Endothelial cell (in vitro differentiated cells): ENCODE measurements around the gene FIGLA. TPM values are rescaled to one million over a fixed set of nuclear protein-coding genes. Genes with fewer than 3 reads are reported as not detected.

Source experiments
- DNase-seq: peaks from one replicate; pipeline ENCODE4 v3.0.0; 2021; ENCODE audit warnings: low spot score
- H3K27ac Mint-ChIP-seq: one replicate; pipeline ENCODE4 v1.8.0; 2021; ENCODE audit warnings: mixed read lengths, inconsistent platforms; ENCODE audit not compliant: unreplicated experiment
- H3K27me3 Mint-ChIP-seq: one replicate; pipeline ENCODE4 v1.8.0; 2021; ENCODE audit warnings: mild to moderate bottlenecking, moderate library complexity, mixed read lengths, inconsistent platforms; ENCODE audit not compliant: unreplicated experiment
- H3K36me3 Mint-ChIP-seq: one replicate; pipeline ENCODE4 v1.8.0; 2021; ENCODE audit warnings: mild to moderate bottlenecking, low read depth, mixed read lengths, inconsistent platforms; ENCODE audit not compliant: unreplicated experiment
- H3K4me1 Mint-ChIP-seq: one replicate; pipeline ENCODE4 v1.8.0; 2021; ENCODE audit warnings: mild to moderate bottlenecking, mixed read lengths, inconsistent platforms; ENCODE audit not compliant: unreplicated experiment
- H3K4me3 Mint-ChIP-seq: one replicate; pipeline ENCODE4 v1.8.0; 2021; ENCODE audit warnings: mild to moderate bottlenecking, mixed read lengths, inconsistent platforms; ENCODE audit not compliant: unreplicated experiment
- H3K9me3 Mint-ChIP-seq: one replicate; pipeline ENCODE4 v1.8.0; 2021; ENCODE audit warnings: mixed read lengths, inconsistent platforms; ENCODE audit not compliant: unreplicated experiment
- total RNA-seq: library from RNA; stranded (reverse); fragmentation: NEBNext Ultra II Directional; extraction: Animal tissue kit (Norgen Biotek cat#: 25700); gene quantifications from one replicate; pipeline ENCODE4 v1.2.1, GENCODE V29; 2021; ENCODE audit not compliant: unreplicated experiment
- TF ChIP-seq, protein P1 (sequence below): fragments of 200-600 bp; sonication (generic); IDR thresholded peaks from one replicate; pipeline ENCODE4 v1.5.0; 2021; ENCODE audit warnings: antibody characterized with exemption; ENCODE audit not compliant: unreplicated experiment

FIGLA gene
- total RNA-seq, 1 donor from 2014 or later = not detected

DNA sequence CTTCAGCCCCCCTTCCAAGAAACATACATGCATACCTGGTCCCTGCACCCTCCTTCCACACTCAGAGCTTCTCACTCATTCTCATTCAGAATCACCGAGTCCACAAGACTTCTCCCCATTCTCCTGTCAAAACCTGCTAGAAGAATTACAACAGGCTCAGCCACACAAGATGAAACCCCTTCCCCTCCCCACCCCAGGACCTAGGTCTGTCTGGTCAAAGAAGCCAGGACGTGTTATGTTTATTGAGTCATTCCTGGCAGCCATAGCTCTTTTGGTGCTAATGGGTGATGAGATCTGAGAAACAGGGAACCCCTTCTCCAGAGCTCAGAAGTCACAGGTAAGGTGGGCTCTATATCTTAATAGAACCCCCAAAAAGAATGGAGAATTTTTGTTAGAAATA, 21.0 kb downstream of the FIGLA start:
- Mint-ChIP-seq H3K27ac (no peak overlapping the region), H3K27me3 (peaks cover 2% of the 10 kb centered on the region), H3K4me3 (no peak overlapping the region)

DNA sequence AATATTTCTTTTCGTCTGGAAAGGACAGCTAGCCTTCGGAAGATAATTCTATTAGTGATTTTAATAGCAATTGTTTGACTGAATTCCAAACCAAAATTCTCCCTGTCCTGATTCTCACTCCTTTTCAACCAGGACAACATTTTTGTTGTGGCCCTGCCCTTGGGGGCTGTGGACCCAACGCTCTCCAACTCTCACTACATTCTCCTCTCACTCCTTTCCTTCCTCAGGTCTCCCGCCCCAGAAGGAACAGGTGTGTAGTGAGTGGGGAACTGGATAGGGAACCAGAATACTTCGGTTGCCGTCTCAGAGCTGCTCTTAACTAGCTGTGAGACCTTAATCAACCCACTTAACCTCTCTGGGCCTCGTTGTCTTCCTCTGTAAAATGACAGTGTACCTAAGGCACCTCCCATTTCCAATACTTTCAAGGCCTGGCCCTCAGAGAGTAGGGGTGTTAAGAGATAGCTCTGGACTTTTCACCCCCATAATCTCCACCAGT, 21.8 kb downstream of the FIGLA start:
- peak overlapping the region; percentile 61 for H3K4me3 Mint-ChIP-seq
- TF ChIP-seq, protein P1, sequence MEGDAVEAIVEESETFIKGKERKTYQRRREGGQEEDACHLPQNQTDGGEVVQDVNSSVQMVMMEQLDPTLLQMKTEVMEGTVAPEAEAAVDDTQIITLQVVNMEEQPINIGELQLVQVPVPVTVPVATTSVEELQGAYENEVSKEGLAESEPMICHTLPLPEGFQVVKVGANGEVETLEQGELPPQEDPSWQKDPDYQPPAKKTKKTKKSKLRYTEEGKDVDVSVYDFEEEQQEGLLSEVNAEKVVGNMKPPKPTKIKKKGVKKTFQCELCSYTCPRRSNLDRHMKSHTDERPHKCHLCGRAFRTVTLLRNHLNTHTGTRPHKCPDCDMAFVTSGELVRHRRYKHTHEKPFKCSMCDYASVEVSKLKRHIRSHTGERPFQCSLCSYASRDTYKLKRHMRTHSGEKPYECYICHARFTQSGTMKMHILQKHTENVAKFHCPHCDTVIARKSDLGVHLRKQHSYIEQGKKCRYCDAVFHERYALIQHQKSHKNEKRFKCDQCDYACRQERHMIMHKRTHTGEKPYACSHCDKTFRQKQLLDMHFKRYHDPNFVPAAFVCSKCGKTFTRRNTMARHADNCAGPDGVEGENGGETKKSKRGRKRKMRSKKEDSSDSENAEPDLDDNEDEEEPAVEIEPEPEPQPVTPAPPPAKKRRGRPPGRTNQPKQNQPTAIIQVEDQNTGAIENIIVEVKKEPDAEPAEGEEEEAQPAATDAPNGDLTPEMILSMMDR = no peak
- no peak for DNase-seq
- peaks cover 2% of the 10 kb centered on the region for H3K27me3 Mint-ChIP-seq
- H3K9me3 Mint-ChIP-seq = no peaks in the 10 kb centered on the region
- H3K27ac Mint-ChIP-seq = no peak overlapping the region
- peaks cover 11% of the 10 kb centered on the region for H3K4me1 Mint-ChIP-seq
- no peaks in the 10 kb centered on the region for H3K36me3 Mint-ChIP-seq

More for the DNA sequence above, 21.0 kb downstream of the FIGLA start:
- Mint-ChIP-seq H3K9me3 (no peaks in the 10 kb centered on the region), H3K36me3 (no peaks in the 10 kb centered on the region), H3K4me1 (peaks cover 11% of the 10 kb centered on the region)
- no peak for DNase-seq
- TF ChIP-seq, protein P1 = no peak

DNA sequence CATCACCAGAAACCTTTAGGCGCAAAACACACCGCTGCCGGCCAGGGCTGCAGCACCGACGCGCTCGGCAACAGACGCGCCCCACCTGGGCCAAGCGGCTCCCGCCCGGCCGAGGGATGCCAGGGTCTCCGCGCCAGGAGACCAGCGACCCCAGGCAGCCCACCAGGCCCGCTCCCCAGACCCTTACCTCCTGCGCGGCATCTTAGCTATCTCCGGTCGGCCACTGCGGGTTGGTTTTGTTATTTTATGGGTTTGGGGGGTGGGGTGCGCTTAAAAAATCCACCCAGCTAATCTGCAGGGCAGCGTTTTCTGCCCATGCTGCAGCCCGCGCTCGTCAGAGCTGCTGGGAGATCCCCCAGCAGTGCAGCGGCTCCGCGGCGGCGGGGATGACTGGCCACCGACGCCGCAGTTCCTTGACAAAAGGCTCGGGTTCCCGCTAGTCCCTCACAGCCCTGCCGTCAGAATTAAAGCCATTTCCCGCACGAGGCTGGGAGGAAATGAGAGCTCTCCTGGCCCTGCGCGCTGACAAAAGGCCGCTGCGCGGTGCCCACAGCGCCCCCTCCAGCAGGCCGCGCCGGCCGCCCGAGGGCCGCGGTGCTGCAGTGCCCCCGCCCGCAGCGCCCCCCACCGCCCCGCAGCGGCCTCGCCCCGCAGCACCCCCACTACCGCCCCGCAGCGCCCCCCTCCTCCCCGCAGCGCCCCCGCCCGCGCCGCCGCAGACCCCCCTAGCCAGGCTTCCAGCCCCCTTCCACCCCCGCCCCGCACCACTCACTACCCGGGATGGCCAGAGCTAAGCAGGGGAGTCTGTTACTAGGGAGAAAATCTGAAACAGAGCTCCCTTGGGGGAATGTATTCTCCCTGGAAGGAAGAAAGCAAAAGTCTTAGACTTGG, 22.5 kb downstream of the FIGLA start, which contains the start of gene ADD2:
ADD2 (minus strand) TSS at position 502 of the 891 bp plus-strand sequence. CDS start 61,792 bp downstream, outside the sequence.
- H3K36me3 Mint-ChIP-seq = no peaks in the 10 kb centered on the region
- peak; percentile 75 for DNase-seq
- peaks cover 11% of the 10 kb centered on the region for H3K4me1 Mint-ChIP-seq
- H3K4me3 Mint-ChIP-seq = peak within 1 kb of the TSS; percentile 94
- H3K27me3 Mint-ChIP-seq = peaks cover 2% of the 10 kb centered on the region
- H3K9me3 Mint-ChIP-seq = no peaks in the 10 kb centered on the region
- TF ChIP-seq, protein P1 = peak; percentile 33
- peak within 1 kb of the TSS; percentile 85 for H3K27ac Mint-ChIP-seq

DNA sequence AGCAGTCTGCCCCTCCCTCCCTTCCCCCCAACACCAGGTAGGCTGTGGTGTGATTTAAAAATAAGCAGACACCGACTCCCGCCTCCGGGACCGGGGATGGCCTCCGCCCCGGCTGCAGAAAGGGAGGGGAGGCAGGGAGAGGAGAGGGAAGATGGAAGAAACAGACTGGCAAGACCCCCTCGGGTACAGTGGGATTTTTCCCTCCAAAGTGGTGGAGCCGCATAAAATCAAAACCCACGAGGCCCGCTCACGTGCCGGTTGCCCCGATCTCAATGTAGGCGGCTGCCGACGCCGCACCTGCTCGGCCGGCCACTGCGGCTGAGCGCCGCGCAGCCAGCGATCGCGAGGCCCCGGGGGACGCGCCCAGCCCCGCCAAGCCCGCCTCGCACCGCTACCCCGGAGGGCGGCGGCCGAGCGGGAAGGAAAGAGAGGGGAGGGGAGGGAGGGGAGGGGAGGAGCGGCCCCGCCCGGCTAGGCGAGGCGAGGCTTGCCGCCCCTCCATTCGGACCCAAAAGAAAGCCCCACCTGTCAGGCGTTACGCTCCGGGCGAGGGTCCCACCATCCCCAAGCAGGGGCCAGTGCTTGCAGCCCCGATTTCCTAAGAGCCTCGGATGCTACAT, 23.3 kb downstream of the FIGLA start:
- peaks cover 11% of the 10 kb centered on the region for H3K4me1 Mint-ChIP-seq
- no peaks in the 10 kb centered on the region for H3K36me3 Mint-ChIP-seq
- H3K9me3 Mint-ChIP-seq = no peaks in the 10 kb centered on the region
- peak; percentile 35 for DNase-seq
- peaks cover 2% of the 10 kb centered on the region for H3K27me3 Mint-ChIP-seq
- peak overlapping the region; percentile 94 for H3K4me3 Mint-ChIP-seq
- TF ChIP-seq, protein P1 = no peak
- H3K27ac Mint-ChIP-seq = peak overlapping the region; percentile 85
